Loucy (cell line): Measurements from ENCODE around the gene DUSP23.

ENCODE experiments used
- EZH2phosphoT487 ChIP-seq: fragments of 200-600 bp; IDR thresholded peaks from 2 replicates; pipeline ENCODE4 v1.6.1; 2018; ENCODE audit warnings: antibody characterized with exemption, mild to moderate bottlenecking, moderate library complexity, borderline replicate concordance
- TF ChIP-seq, protein P1 (sequence below): fragments of 200-600 bp; sonication (generic); conservative IDR thresholded peaks from 2 replicates; pipeline ENCODE4 v1.5.1; 2014; ENCODE audit warnings: mild to moderate bottlenecking, antibody characterized with exemption, low read length

DNA sequence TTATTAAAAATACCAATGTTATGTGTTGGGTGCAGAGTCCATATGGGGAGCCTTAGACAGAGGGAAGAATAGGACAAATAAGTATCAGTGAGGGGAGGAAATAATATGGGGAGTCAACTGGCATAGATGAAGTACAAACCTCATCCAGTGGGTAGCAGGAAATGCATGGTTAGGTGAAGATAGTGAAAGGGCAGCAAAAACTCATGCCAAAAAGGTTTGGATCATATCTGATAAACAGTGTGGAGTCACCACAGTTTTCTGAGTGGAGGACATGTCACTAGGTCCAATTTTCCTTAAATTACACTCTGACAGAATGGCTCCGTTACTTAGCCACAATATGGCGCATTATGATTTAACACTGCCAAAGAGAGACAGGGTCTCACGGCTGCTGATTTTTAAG is 10.3 kb downstream of the DUSP23 start:
- TF ChIP-seq, protein P1, sequence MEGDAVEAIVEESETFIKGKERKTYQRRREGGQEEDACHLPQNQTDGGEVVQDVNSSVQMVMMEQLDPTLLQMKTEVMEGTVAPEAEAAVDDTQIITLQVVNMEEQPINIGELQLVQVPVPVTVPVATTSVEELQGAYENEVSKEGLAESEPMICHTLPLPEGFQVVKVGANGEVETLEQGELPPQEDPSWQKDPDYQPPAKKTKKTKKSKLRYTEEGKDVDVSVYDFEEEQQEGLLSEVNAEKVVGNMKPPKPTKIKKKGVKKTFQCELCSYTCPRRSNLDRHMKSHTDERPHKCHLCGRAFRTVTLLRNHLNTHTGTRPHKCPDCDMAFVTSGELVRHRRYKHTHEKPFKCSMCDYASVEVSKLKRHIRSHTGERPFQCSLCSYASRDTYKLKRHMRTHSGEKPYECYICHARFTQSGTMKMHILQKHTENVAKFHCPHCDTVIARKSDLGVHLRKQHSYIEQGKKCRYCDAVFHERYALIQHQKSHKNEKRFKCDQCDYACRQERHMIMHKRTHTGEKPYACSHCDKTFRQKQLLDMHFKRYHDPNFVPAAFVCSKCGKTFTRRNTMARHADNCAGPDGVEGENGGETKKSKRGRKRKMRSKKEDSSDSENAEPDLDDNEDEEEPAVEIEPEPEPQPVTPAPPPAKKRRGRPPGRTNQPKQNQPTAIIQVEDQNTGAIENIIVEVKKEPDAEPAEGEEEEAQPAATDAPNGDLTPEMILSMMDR, result no peak
- no peak for TF ChIP-seq EZH2phosphoT487
